Measurements from ENCODE around the gene JMJD7.
A peak's percentile ranks its signal among the peaks of the same experiment; 100 is the strongest.

Gene JMJD7

GRCh38 chr15:41827880-41828806 is at the start of gene JMJD7:
Gene JMJD7 (plus strand): TSS chr15:41828092. CDS start chr15:41828125, 33 bp downstream.
- DNase-seq, result peak; percentile 80 to 85

- DNase-seq, result no peak
These were observed 49.4 kb upstream of the JMJD7 start for GRCh38 chr15:41778521-41778920.

GRCh38 chr15:41779662-41780157 is 48.2 kb upstream of the JMJD7 start:
- DNase-seq, result no peak

GRCh38 chr15:41780266-41780665 is 47.6 kb upstream of the JMJD7 start:
- DNase-seq, result no peak

GRCh38 chr15:41780727-41781126 is 47.2 kb upstream of the JMJD7 start:
- no peak for DNase-seq

- DNase-seq, result no peak
These were observed 45.3 kb upstream of the JMJD7 start for GRCh38 chr15:41782371-41783282.

GRCh38 chr15:41783296-41783695 is 44.6 kb upstream of the JMJD7 start:
- no peak for DNase-seq

GRCh38 chr15:41788262-41788661 is 39.6 kb upstream of the JMJD7 start:
- no peak for DNase-seq

- DNase-seq, result no peak
These were observed 38.7 kb upstream of the JMJD7 start for GRCh38 chr15:41789236-41789635.

- DNase-seq, result no peak
These were observed 38.2 kb upstream of the JMJD7 start for GRCh38 chr15:41789662-41790061.

- no peak for DNase-seq
These were observed 37.7 kb upstream of the JMJD7 start for GRCh38 chr15:41790169-41790568.

- DNase-seq, result no peak
These were observed 36.9 kb upstream of the JMJD7 start for GRCh38 chr15:41790756-41791546.

- DNase-seq, result no peak
These were observed 36.4 kb upstream of the JMJD7 start for GRCh38 chr15:41791547-41791937.

- DNase-seq, result peak; percentile 86 to 98
These were observed 35.8 kb upstream of the JMJD7 start for GRCh38 chr15:41792000-41792637.

GRCh38 chr15:41794081-41794480 is 33.8 kb upstream of the JMJD7 start:
- DNase-seq, result no peak

GRCh38 chr15:41795996-41796856 is 31.7 kb upstream of the JMJD7 start:
- DNase-seq, result no peak

GRCh38 chr15:41797201-41797944 is 30.5 kb upstream of the JMJD7 start:
- DNase-seq, result peak; percentile 20 to 77

GRCh38 chr15:41798607-41799487 is 29.0 kb upstream of the JMJD7 start:
- DNase-seq, result no peak

- DNase-seq, result no peak
These were observed 28.4 kb upstream of the JMJD7 start for GRCh38 chr15:41799488-41799805.
